ENCODE data around the gene SLC9A4. TPM values are rescaled to one million over a fixed set of nuclear protein-coding genes. Genes with fewer than 3 reads are reported as not detected.

The SLC9A4 gene
- total and polyA plus RNA-seq, 2 donors (not counting 1 experiment from before 2014, with no cell fraction given), result 0.20 TPM; not detected in 1

- H3K36me3 ChIP-seq (replicated peaks in 1 of 2; ENCODE audit: control extremely low read depth in 1 of 2, control insufficient read depth in 1 of 2, extremely low read depth in 1 of 2, insufficient read depth in 2 of 2, low read length in 1 of 2), result no peaks in the 10 kb centered on the region
- peaks cover 0 to 6% (median 2%) of the 10 kb centered on the region in 3 donors for H3K9me3 ChIP-seq (ENCODE audit: control extremely low read depth in 1 of 3, control insufficient read depth in 2 of 3, insufficient read depth in 1 of 3, low read length in 2 of 3)
- no peak overlapping the region for H3K27ac ChIP-seq (ENCODE audit: low read length in 2 of 2)
- ChIA-PET POLR2A (no interaction called here), CTCF (interaction anchor here (2.5 kb wide), 1 partner anchor 25 kb away, joined by 6 read pairs; the partner anchor contains the start of gene SLC9A4)
- Mint-ChIP-seq H3K4me1 (no peaks in the 10 kb centered on the region), H3K9me3 (ENCODE audit: insufficient read depth) (peaks cover 2% of the 10 kb centered on the region), H3K27ac (no peak overlapping the region), H3K4me3 (no peak overlapping the region), H3K27me3 (peaks cover 22% of the 10 kb centered on the region)
- 83% methylated on average over 1 of the region's 2 CpGs for WGBS (ENCODE audit: insufficient coverage)
- intact Hi-C loops (cut with micrococcal nuclease), result no loop called here
- ATAC-seq (ENCODE audit: low read depth) (no peak), DNase-seq (no peak)
- no peaks in the 10 kb centered on the region for H3K79me2 ChIP-seq (ENCODE audit: control insufficient read depth, insufficient read depth, low read length)
- H2AFZ ChIP-seq (ENCODE audit: insufficient read depth, low read depth, low read length, poor library complexity, severe bottlenecking), result no peak overlapping the region
- H4K20me1 ChIP-seq (ENCODE audit: control insufficient read depth, insufficient read depth, low read length, poor library complexity, severe bottlenecking), result no peaks in the 10 kb centered on the region
- no peaks in the 10 kb centered on the region for H3K4me1 ChIP-seq (ENCODE audit: control insufficient read depth in 2 of 2, insufficient read depth in 2 of 2, low read length in 2 of 2)
- H3K4me2 ChIP-seq (replicated peaks; ENCODE audit: low read depth, low read length, poor library complexity, severe bottlenecking), result no peak overlapping the region
- H3K27me3 ChIP-seq (replicated peaks in 1 of 4; ENCODE audit: control extremely low read depth in 1 of 4, control insufficient read depth in 3 of 4, insufficient read depth in 4 of 4, low read length in 3 of 4), result peaks cover 0 to 6% (median 1%) of the 10 kb centered on the region in 4 experiments
- H3K9ac ChIP-seq (ENCODE audit: low read length), result no peak overlapping the region
- TF ChIP-seq EZH2 (IDR thresholded peaks at IDR 0.05; ENCODE audit: borderline replicate concordance, insufficient read depth, low read depth, low read length, poor library complexity, severe bottlenecking), result no peak
- TF ChIP-seq, protein P1, sequence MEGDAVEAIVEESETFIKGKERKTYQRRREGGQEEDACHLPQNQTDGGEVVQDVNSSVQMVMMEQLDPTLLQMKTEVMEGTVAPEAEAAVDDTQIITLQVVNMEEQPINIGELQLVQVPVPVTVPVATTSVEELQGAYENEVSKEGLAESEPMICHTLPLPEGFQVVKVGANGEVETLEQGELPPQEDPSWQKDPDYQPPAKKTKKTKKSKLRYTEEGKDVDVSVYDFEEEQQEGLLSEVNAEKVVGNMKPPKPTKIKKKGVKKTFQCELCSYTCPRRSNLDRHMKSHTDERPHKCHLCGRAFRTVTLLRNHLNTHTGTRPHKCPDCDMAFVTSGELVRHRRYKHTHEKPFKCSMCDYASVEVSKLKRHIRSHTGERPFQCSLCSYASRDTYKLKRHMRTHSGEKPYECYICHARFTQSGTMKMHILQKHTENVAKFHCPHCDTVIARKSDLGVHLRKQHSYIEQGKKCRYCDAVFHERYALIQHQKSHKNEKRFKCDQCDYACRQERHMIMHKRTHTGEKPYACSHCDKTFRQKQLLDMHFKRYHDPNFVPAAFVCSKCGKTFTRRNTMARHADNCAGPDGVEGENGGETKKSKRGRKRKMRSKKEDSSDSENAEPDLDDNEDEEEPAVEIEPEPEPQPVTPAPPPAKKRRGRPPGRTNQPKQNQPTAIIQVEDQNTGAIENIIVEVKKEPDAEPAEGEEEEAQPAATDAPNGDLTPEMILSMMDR (IDR thresholded peaks at IDR 0.05), result no peak
- H3K4me3 ChIP-seq (ENCODE audit: control extremely low read depth in 1 of 5, extremely low read depth in 1 of 5, insufficient read depth in 1 of 5, low read depth in 2 of 5, low read length in 4 of 5), result no peak overlapping the region
Measured at GRCh38 chr2:102498414-102498813, 25.4 kb downstream of the SLC9A4 start.

GRCh38 chr2:102499558-102499957 is 26.5 kb downstream of the SLC9A4 start:
- Mint-ChIP-seq H3K9me3 (ENCODE audit: insufficient read depth) (peaks cover 2% of the 10 kb centered on the region), H3K27me3 (peaks cover 26% of the 10 kb centered on the region), H3K4me1 (no peaks in the 10 kb centered on the region), H3K27ac (no peak overlapping the region), H3K4me3 (no peak overlapping the region)
- H3K27me3 ChIP-seq (replicated peaks in 1 of 4; ENCODE audit: control extremely low read depth in 1 of 4, control insufficient read depth in 3 of 4, insufficient read depth in 4 of 4, low read length in 3 of 4), result peaks cover 0 to 6% (median 1%) of the 10 kb centered on the region in 4 experiments
- ATAC-seq (ENCODE audit: low read depth) (no peak), DNase-seq (no peak)
- H2AFZ ChIP-seq (ENCODE audit: insufficient read depth, low read depth, low read length, poor library complexity, severe bottlenecking), result no peak overlapping the region
- no peak overlapping the region for H3K9ac ChIP-seq (ENCODE audit: low read length)
- no CpG with 5 or more reads among the region's 1 CpG for WGBS (ENCODE audit: insufficient coverage)
- H3K9me3 ChIP-seq (ENCODE audit: control extremely low read depth in 1 of 3, control insufficient read depth in 2 of 3, insufficient read depth in 1 of 3, low read length in 2 of 3), result peaks cover 0 to 6% (median 0%) of the 10 kb centered on the region in 3 donors
- no peaks in the 10 kb centered on the region for H3K36me3 ChIP-seq (replicated peaks in 1 of 2; ENCODE audit: control extremely low read depth in 1 of 2, control insufficient read depth in 1 of 2, extremely low read depth in 1 of 2, insufficient read depth in 2 of 2, low read length in 1 of 2)
- ChIA-PET CTCF (interaction anchor here (2.5 kb wide), 1 partner anchor 26 kb away, joined by 6 read pairs; the partner anchor contains the start of gene SLC9A4), POLR2A (no interaction called here)
- TF ChIP-seq, protein P1 (IDR thresholded peaks at IDR 0.05), result no peak
- TF ChIP-seq EZH2 (IDR thresholded peaks at IDR 0.05; ENCODE audit: borderline replicate concordance, insufficient read depth, low read depth, low read length, poor library complexity, severe bottlenecking), result no peak
- H4K20me1 ChIP-seq (ENCODE audit: control insufficient read depth, insufficient read depth, low read length, poor library complexity, severe bottlenecking), result no peaks in the 10 kb centered on the region
- intact Hi-C loops (cut with micrococcal nuclease), result no loop called here
- H3K79me2 ChIP-seq (ENCODE audit: control insufficient read depth, insufficient read depth, low read length), result no peaks in the 10 kb centered on the region
- no peak overlapping the region for H3K4me3 ChIP-seq (ENCODE audit: control extremely low read depth in 1 of 5, extremely low read depth in 1 of 5, insufficient read depth in 1 of 5, low read depth in 2 of 5, low read length in 4 of 5)
- no peak overlapping the region for H3K27ac ChIP-seq (ENCODE audit: low read length in 2 of 2)
- no peak overlapping the region for H3K4me2 ChIP-seq (replicated peaks; ENCODE audit: low read depth, low read length, poor library complexity, severe bottlenecking)
- no peaks in the 10 kb centered on the region for H3K4me1 ChIP-seq (ENCODE audit: control insufficient read depth in 2 of 2, insufficient read depth in 2 of 2, low read length in 2 of 2)

Data from B cell (primary cell).